HL-60 (cell line): ENCODE results near the gene JDP2.

ENCODE experiments used
- DNase-seq, 2 experiments: peaks; one replicate each; pipeline ENCODE4 v3.0.0-alpha.2; 2010 to 2020; ENCODE audit warnings: low read depth in 1 of 2, low spot score in 1 of 2
- H3K27ac ChIP-seq: fragments of 250-450 bp; sonication (Bioruptor Pico); replicated peaks from 2 replicates; pipeline ENCODE4 v1.5.1; 2020; ENCODE audit warnings: mild to moderate bottlenecking, moderate library complexity
- H3K27me3 ChIP-seq: fragments of 250-450 bp; sonication (Bioruptor Pico); 2 replicates; pipeline ENCODE4 v1.5.1; 2021; ENCODE audit warnings: mild to moderate bottlenecking, moderate library complexity; ENCODE audit not compliant: insufficient read depth, poor library complexity, severe bottlenecking
- H3K4me3 ChIP-seq: replicated peaks from 2 replicates; pipeline ENCODE4 v1.5.1; 2011; ENCODE audit warnings: mild to moderate bottlenecking, control low read depth, low read length; ENCODE audit not compliant: insufficient read depth
- CTCF ChIP-seq: IDR thresholded peaks from one replicate; pipeline ENCODE4 v1.5.1; 2011; ENCODE audit warnings: low read length, control low read depth, inconsistent platforms; ENCODE audit not compliant: insufficient read depth
- GABPA ChIP-seq: IDR thresholded peaks from 2 replicates; pipeline ENCODE4 v1.6.1; 2012; ENCODE audit warnings: low read depth
- POLR2AphosphoS5 ChIP-seq: IDR thresholded peaks from 2 replicates; pipeline ENCODE4 v1.6.1; 2012; ENCODE audit warnings: low read depth
- REST ChIP-seq: IDR thresholded peaks from 2 replicates; pipeline ENCODE4 v1.6.1; 2012; ENCODE audit warnings: low read depth; ENCODE audit not compliant: insufficient replicate concordance
- SPI1 ChIP-seq: IDR thresholded peaks from 2 replicates; pipeline ENCODE4 v1.6.1; 2012; ENCODE audit warnings: low read depth, mild to moderate bottlenecking, borderline replicate concordance

The JDP2 gene

DNA sequence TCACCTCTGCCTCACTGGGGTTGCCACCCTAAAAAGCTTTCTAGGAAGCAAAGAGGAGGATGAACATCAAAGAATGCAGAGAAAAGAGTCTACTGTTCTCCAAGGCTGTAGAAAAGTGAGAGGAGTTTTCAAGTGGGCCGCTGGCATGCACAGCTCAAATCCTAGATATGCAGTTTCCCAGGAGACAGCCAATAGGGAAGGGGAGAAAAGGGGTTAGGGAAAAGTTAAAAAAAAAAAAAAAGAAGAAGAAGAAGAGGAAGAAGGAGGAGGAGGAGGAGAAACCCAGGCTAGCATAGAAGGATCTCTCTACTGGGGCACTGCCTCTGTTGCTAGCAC, 95.1 kb downstream of the JDP2 start:
- peak overlapping the region; percentile 86 for H3K27ac ChIP-seq

More for the DNA sequence above, 95.1 kb downstream of the JDP2 start:
- H3K4me3 ChIP-seq, result peak overlapping the region; percentile 57
- TF ChIP-seq REST (no peak), POLR2AphosphoS5 (no peak), GABPA (no peak), SPI1 (no peak), CTCF (no peak)
- DNase-seq, result no peak
- no peaks in the 10 kb centered on the region for H3K27me3 ChIP-seq
